Measurements from ENCODE around the gene SMIM15. TPM values are rescaled to one million over a fixed set of nuclear protein-coding genes. Genes with fewer than 3 reads are reported as not detected.

The SMIM15 gene
- total and polyA plus RNA-seq, 2 experiments from 2014 or later = 32.8 to 34.3 TPM

- no peaks in the 10 kb centered on the region for H3K36me3 ChIP-seq
- no peaks in the 10 kb centered on the region for H3K9me3 ChIP-seq (ENCODE audit: low read depth)
- no peak for DNase-seq (ENCODE audit: low read depth in 1 of 2, low spot score in 1 of 2)
- H3K27ac ChIP-seq = no peak overlapping the region
- H3K27me3 ChIP-seq = no peaks in the 10 kb centered on the region
- H3K4me3 ChIP-seq = no peak overlapping the region
- no peaks in the 10 kb centered on the region for H3K4me1 ChIP-seq (ENCODE audit: low read depth)
- TF ChIP-seq CTCF (IDR thresholded peaks at IDR 0.05; ENCODE audit: low read depth, low read length) = no peak
Measured at GRCh38 chr5:61180886-61181285, 18.6 kb upstream of the SMIM15 start.

GRCh38 chr5:61178702-61179101 is 16.4 kb upstream of the SMIM15 start:
- Histone ChIP-seq H3K4me3 (no peak overlapping the region), H3K27ac (no peak overlapping the region), H3K9me3 (ENCODE audit: low read depth) (no peaks in the 10 kb centered on the region), H3K27me3 (no peaks in the 10 kb centered on the region), H3K4me1 (ENCODE audit: low read depth) (no peaks in the 10 kb centered on the region), H3K36me3 (no peaks in the 10 kb centered on the region)
- no peak for TF ChIP-seq CTCF (IDR thresholded peaks at IDR 0.05; ENCODE audit: low read depth, low read length)
- DNase-seq (ENCODE audit: low read depth in 1 of 2, low spot score in 1 of 2) = no peak

DNA sequence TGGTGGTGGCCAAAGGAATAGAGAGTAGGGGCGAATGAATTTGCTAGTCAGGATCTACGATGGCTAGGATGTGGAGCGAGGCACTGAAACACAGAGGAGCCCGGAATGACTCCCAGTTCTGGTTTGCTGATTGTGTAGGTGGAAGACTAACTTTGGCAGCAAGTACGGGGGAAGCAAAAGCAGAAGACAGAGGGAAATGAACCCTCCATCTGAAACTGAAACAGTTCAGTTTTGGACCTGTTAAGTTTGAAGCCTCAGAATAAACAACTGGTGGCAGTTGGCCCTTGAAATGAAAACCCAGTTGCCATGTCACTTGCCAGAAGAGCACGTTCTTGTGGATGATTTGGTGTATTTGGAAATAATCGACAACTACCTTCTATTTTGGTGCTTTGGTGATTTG is 15.4 kb upstream of the SMIM15 start:
- H3K9me3 ChIP-seq (ENCODE audit: low read depth) = no peaks in the 10 kb centered on the region
- no peak overlapping the region for H3K4me3 ChIP-seq
- no peak for TF ChIP-seq CTCF (IDR thresholded peaks at IDR 0.05; ENCODE audit: low read depth, low read length)
- DNase-seq (ENCODE audit: low read depth in 1 of 2, low spot score in 1 of 2) = no peak
- no peaks in the 10 kb centered on the region for H3K4me1 ChIP-seq (ENCODE audit: low read depth)
- H3K27me3 ChIP-seq = no peaks in the 10 kb centered on the region
- no peaks in the 10 kb centered on the region for H3K36me3 ChIP-seq
- no peak overlapping the region for H3K27ac ChIP-seq

DNA sequence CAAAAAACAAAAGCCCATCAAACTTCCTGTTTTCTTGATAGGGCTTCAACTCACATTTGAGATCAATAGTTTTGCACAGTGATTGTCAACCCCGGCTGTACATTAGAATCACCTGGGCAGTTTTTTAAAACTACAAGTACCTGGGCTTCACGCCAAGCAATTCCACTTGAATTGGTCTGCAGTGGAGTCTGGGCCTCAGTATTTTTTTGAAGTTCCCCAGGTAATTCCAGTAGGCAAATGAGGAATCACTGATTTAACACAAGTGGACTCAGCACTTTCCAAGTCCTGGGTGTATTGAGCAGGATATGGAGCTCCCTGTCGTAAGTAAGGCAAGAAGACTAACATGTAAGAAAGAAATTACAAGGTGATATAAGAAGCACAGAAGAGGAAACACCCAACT is 14.8 kb upstream of the SMIM15 start:
- H3K27me3 ChIP-seq = no peaks in the 10 kb centered on the region
- no peaks in the 10 kb centered on the region for H3K9me3 ChIP-seq (ENCODE audit: low read depth)
- H3K27ac ChIP-seq = no peak overlapping the region
- no peak for DNase-seq (ENCODE audit: low read depth in 1 of 2, low spot score in 1 of 2)
- no peaks in the 10 kb centered on the region for H3K4me1 ChIP-seq (ENCODE audit: low read depth)
- no peak overlapping the region for H3K4me3 ChIP-seq
- H3K36me3 ChIP-seq = no peaks in the 10 kb centered on the region
- TF ChIP-seq CTCF (IDR thresholded peaks at IDR 0.05; ENCODE audit: low read depth, low read length) = no peak

- no peak for TF ChIP-seq CTCF (IDR thresholded peaks at IDR 0.05; ENCODE audit: low read depth, low read length)
- no peaks in the 10 kb centered on the region for H3K36me3 ChIP-seq
- H3K27ac ChIP-seq = no peak overlapping the region
- H3K27me3 ChIP-seq = no peaks in the 10 kb centered on the region
- no peak for DNase-seq (ENCODE audit: low read depth in 1 of 2, low spot score in 1 of 2)
- H3K4me1 ChIP-seq (ENCODE audit: low read depth) = no peaks in the 10 kb centered on the region
- H3K4me3 ChIP-seq = no peak overlapping the region
- no peaks in the 10 kb centered on the region for H3K9me3 ChIP-seq (ENCODE audit: low read depth)
Measured at GRCh38 chr5:61176631-61177030, 14.4 kb upstream of the SMIM15 start.

- Histone ChIP-seq H3K27me3 (no peaks in the 10 kb centered on the region), H3K27ac (no peak overlapping the region), H3K36me3 (no peaks in the 10 kb centered on the region), H3K4me1 (ENCODE audit: low read depth) (no peaks in the 10 kb centered on the region), H3K9me3 (ENCODE audit: low read depth) (no peaks in the 10 kb centered on the region), H3K4me3 (no peak overlapping the region)
- no peak for TF ChIP-seq CTCF (IDR thresholded peaks at IDR 0.05; ENCODE audit: low read depth, low read length)
- DNase-seq (ENCODE audit: low read depth in 1 of 2, low spot score in 1 of 2) = no peak
Measured at GRCh38 chr5:61171479-61171878, 9.2 kb upstream of the SMIM15 start.
